Natural killer cell (primary cell): ENCODE results near the gene ALAS1. TPM values are rescaled to one million over a fixed set of nuclear protein-coding genes. Genes with fewer than 3 reads are reported as not detected.

Source experiments
- ATAC-seq, 3 donors: fragments of 150-1000 bp in 2 of 3; fragments of 200-7000 bp in 1 of 3; cut with Tn5 transposase; 1 replicate in 1 of 3; 2 replicates in 2 of 3; pipeline ENCODE4 v1.10.0; 2021; ENCODE audit warnings: mild to moderate bottlenecking in 2 of 3, moderate library complexity in 2 of 3
- DNase-seq, 2 donors: peaks; one replicate each; pipeline versions ENCODE4 v3.0.0 to v3.0.0-alpha.2; 2013 to 2021; ENCODE audit warnings: mixed read lengths in 1 of 2
- H3K27ac ChIP-seq: one replicate; pipeline ENCODE4 v1.5.1; 2013; ENCODE audit warnings: mild to moderate bottlenecking, low read length
- H3K27me3 ChIP-seq: one replicate; pipeline ENCODE4 v1.6.1; 2013; ENCODE audit warnings: low read length; ENCODE audit not compliant: control insufficient read depth, insufficient read depth
- H3K36me3 ChIP-seq: one replicate; pipeline ENCODE4 v1.6.1; 2013; ENCODE audit warnings: low read length; ENCODE audit not compliant: control insufficient read depth, insufficient read depth
- H3K4me1 ChIP-seq: one replicate; pipeline ENCODE4 v1.6.1; 2013; ENCODE audit warnings: low read length; ENCODE audit not compliant: control insufficient read depth, insufficient read depth
- H3K4me3 ChIP-seq: one replicate; pipeline ENCODE4 v1.5.1; 2013; ENCODE audit warnings: low read length
- H3K9me3 ChIP-seq: one replicate; pipeline ENCODE4 v1.6.1; 2013; ENCODE audit warnings: low read length; ENCODE audit not compliant: control insufficient read depth, insufficient read depth
- H3K27ac Mint-ChIP-seq, 2 donors: one replicate each; pipeline ENCODE4 v1.8.0; 2022; ENCODE audit warnings: mild to moderate bottlenecking in 2 of 2, mixed read lengths in 2 of 2, moderate library complexity in 1 of 2
- H3K27me3 Mint-ChIP-seq, 2 donors: one replicate each; pipeline ENCODE4 v1.8.0; 2022; ENCODE audit warnings: low read depth in 2 of 2, mixed read lengths in 2 of 2
- H3K36me3 Mint-ChIP-seq: one replicate; pipeline ENCODE4 v1.8.0; 2022; ENCODE audit warnings: mixed read lengths
- H3K4me1 Mint-ChIP-seq, 2 donors: one replicate each; pipeline ENCODE4 v1.8.0; 2022; ENCODE audit warnings: mixed read lengths in 2 of 2
- H3K4me3 Mint-ChIP-seq: one replicate; pipeline ENCODE4 v1.8.0; 2022; ENCODE audit warnings: mild to moderate bottlenecking, moderate library complexity, mixed read lengths
- H3K9me3 Mint-ChIP-seq, 2 donors: one replicate each; pipeline ENCODE4 v1.8.0; 2022; ENCODE audit warnings: mixed read lengths in 2 of 2
- CTCF ChIP-seq: fragments of 200-600 bp; IDR thresholded peaks from one replicate; pipeline ENCODE4 v1.8.0; 2022; ENCODE audit warnings: antibody characterized with exemption
- WGBS: methylation state at CpG from one replicate; pipeline ENCODE4 v1.1.7; 2013; ENCODE audit warnings: missing lambda C conversion rate; ENCODE audit not compliant: insufficient coverage; 5-methylcytosine and 5-hydroxymethylcytosine counted together
- intact Hi-C: fragments of 100-400 bp; cut with micrococcal nuclease; formaldehyde crosslinking; loops from one replicate; pipeline ENCODE4 v1.14.2; 2022
- total RNA-seq, 4 donors: library from RNA; stranded (reverse); fragments of 120-200 nt in 1 of 4; gene quantifications; one replicate each; pipeline versions ENCODE4 v1.2.3 to v1.2.4, GENCODE V29; 2013 to 2022

Gene ALAS1
- total RNA-seq, 3 donors from 2014 or later (not counting 1 experiment from before 2014, with no cell fraction given) = 17.0 to 34.5 (median 33.4) TPM

DNA sequence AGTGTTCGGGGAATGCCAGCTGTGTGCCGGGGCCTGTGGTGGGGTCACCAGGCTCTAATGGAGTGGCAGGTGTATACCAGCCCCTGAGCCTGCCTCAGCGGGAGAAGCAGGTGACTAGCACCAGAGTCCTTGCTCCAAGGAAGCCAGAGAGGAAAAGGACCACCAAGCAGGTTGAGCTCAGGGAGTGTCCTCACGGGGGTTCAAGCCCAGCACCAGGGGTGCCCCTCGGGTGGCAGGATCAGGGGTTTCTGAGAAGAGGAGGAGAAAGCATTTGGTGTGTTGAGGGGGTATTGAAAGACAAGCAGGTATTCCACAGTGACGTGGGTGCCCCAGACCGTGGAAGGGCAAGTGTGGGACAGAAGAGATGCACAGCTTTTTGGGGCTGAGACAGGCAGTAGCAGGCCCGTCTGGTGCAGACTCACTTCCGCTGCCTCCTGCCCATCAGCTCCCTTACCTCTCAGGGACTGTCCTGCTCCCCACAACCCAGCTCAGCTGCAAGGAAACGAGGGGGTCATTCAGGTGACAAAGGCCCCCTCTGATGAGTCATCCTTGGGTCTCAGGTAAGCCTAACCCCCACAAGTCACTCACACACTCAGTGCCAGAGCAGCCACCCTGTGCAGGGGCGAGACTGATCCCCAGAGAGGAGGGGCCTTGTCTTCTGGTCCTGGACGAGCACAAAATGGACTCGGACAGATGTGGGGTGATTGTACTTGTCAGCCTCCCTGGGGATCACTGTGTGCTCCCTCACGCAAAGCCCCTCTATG lies 22.4 kb upstream of the ALAS1 start:
- TF ChIP-seq CTCF = no peak
- Mint-ChIP-seq H3K36me3 (no peaks in the 10 kb centered on the region), H3K4me1 (peaks cover 0 to 5% of the 10 kb centered on the region in 2 donors), H3K9me3 (no peaks in the 10 kb centered on the region), H3K27me3 (no peaks in the 10 kb centered on the region), H3K4me3 (no peak overlapping the region), H3K27ac (no peak overlapping the region)
- no peaks in the 10 kb centered on the region for H3K9me3 ChIP-seq
- no peak overlapping the region for H3K4me3 ChIP-seq
- no peaks in the 10 kb centered on the region for H3K36me3 ChIP-seq
- DNase-seq = no peak
- no peak overlapping the region for H3K27ac ChIP-seq
- intact Hi-C loops = no loop called here
- ATAC-seq = no peak
- H3K4me1 ChIP-seq = no peaks in the 10 kb centered on the region
- WGBS = 87% methylated on average over 14 of the region's 14 CpGs
- no peaks in the 10 kb centered on the region for H3K27me3 ChIP-seq

DNA sequence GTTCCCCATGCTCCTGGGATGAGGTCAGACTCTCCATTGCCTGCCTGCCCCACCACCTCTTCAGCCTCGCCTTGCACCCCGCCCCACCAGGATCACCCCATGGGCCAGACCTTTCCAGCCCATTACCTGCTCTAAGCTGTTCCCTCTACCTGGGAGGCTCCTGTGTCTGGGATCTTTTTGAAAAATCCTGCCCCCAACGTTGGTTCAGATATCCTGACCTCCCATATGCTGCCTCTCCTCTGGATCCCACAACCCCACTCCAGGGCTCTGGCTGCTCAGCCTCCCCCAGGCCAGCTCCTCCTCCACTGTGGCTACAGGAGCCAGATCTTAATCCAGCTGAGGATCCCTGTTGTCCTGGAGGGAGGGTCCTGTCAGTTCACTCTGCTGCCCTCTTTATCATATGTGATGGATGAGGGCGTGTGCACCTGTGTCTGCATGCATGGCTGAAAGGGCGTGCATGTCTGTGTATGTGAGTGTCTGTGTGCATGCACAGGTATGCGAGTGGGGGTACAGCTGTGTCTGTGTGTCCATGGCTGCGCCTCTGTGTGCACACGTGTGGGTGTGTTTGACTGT lies 21.7 kb upstream of the ALAS1 start:
- ATAC-seq = no peak
- Histone ChIP-seq H3K27ac (no peak overlapping the region), H3K36me3 (no peaks in the 10 kb centered on the region), H3K27me3 (no peaks in the 10 kb centered on the region), H3K9me3 (no peaks in the 10 kb centered on the region), H3K4me1 (no peaks in the 10 kb centered on the region), H3K4me3 (no peak overlapping the region)
- no peak for DNase-seq
- WGBS = 89% methylated on average over 8 of the region's 8 CpGs
- Mint-ChIP-seq H3K27me3 (no peaks in the 10 kb centered on the region), H3K36me3 (no peaks in the 10 kb centered on the region), H3K9me3 (no peaks in the 10 kb centered on the region), H3K27ac (no peak overlapping the region), H3K4me1 (peaks cover 2 to 5% of the 10 kb centered on the region in 2 donors), H3K4me3 (no peak overlapping the region)
- no peak for TF ChIP-seq CTCF
- intact Hi-C loops = no loop called here

DNA sequence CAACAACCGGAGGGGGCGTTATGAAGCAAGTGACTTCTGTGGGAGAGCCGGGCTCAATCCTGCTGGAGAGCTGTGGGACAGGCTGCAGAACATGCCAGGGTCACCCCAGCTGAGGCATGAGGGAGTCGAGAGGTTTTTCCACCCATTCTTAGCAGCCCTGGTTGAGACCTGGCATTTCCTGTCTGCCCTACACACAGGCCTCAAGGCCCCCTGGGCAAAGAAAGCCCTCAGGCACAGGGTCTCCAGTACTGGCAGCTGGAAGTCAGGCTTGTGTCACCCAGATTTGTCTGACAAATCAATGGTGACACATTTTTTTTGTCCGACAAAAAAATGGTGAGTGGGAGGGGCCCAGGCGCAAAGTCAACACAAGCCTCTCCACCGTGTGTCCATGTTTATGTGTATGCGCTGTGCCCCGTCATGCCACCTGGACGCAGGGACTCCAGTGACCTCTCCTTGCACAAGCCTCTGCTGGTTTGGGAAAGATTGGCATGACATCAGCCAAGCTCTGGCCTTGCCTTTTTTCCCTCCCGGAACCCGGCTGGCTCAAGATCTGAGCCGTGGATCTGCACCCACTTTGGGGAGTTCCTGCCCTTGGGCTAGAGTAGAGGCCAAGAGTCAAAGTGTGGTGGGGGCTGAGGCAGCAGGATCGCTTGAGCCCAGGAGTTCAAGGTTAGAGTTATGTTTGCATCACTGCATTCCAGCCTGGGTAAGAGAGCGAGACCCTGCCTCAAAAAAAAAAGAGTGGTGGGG lies 20.8 kb upstream of the ALAS1 start:
- no peaks in the 10 kb centered on the region for H3K36me3 Mint-ChIP-seq
- H3K4me3 ChIP-seq = no peak overlapping the region
- no peak overlapping the region for H3K27ac Mint-ChIP-seq
- intact Hi-C loops = no loop called here
- WGBS = 90% methylated on average over 15 of the region's 15 CpGs
- DNase-seq = no peak
- H3K4me1 ChIP-seq = peaks cover 8% of the 10 kb centered on the region
- peaks cover 10 to 11% of the 10 kb centered on the region in 2 donors for H3K4me1 Mint-ChIP-seq
- no peaks in the 10 kb centered on the region for H3K27me3 ChIP-seq
- no peaks in the 10 kb centered on the region for H3K27me3 Mint-ChIP-seq
- no peak for ATAC-seq
- H3K9me3 ChIP-seq = no peaks in the 10 kb centered on the region
- H3K36me3 ChIP-seq = no peaks in the 10 kb centered on the region
- TF ChIP-seq CTCF = no peak
- no peak overlapping the region for H3K4me3 Mint-ChIP-seq
- H3K27ac ChIP-seq = no peak overlapping the region
- no peaks in the 10 kb centered on the region for H3K9me3 Mint-ChIP-seq
